GM12873 (cell line): Measurements from ENCODE around the gene ALKBH3.

Source experiments
- CTCF ChIP-seq: IDR thresholded peaks from 2 replicates; pipeline ENCODE4 v1.5.1; 2012; ENCODE audit warnings: low read depth, mild to moderate bottlenecking, moderate library complexity, low read length, control low read depth; ENCODE audit not compliant: insufficient read depth; ENCODE audit errors: missing control alignments

Gene ALKBH3

GRCh38 chr11:43927925-43928707 is 47.5 kb downstream of the ALKBH3 start:
- TF ChIP-seq CTCF, result no peak

- TF ChIP-seq CTCF, result no peak
These were observed 48.1 kb downstream of the ALKBH3 start for GRCh38 chr11:43928721-43929120.

GRCh38 chr11:43930868-43931716 is 50.5 kb downstream of the ALKBH3 start:
- TF ChIP-seq CTCF, result no peak

GRCh38 chr11:43931717-43932039 is 51.0 kb downstream of the ALKBH3 start:
- no peak for TF ChIP-seq CTCF

GRCh38 chr11:43933226-43933607 is 52.6 kb downstream of the ALKBH3 start:
- TF ChIP-seq CTCF, result no peak

- no peak for TF ChIP-seq CTCF
These were observed 53.2 kb downstream of the ALKBH3 start for GRCh38 chr11:43933608-43934551.
